EH (cell line): ENCODE data around the gene DSP.

Experiments
- DNase-seq: peaks from one replicate; pipeline ENCODE4 v3.0.0-alpha.2; 2015; ENCODE audit warnings: low read depth

The DSP gene

GRCh38 chr6:7559651-7560385, 18.3 kb downstream of the DSP start:
- no peak for DNase-seq

- DNase-seq, result no peak
Observed at GRCh38 chr6:7561153-7561964, 19.9 kb downstream of the DSP start.

- DNase-seq, result no peak
Observed at GRCh38 chr6:7562769-7563168, 21.3 kb downstream of the DSP start.

- peak; percentile 32 for DNase-seq
Observed at GRCh38 chr6:7566107-7566506, 24.6 kb downstream of the DSP start.

- no peak for DNase-seq
Observed at GRCh38 chr6:7566617-7567173, 25.2 kb downstream of the DSP start.

- DNase-seq, result peak; percentile 81
Observed at GRCh38 chr6:7568021-7568420, 26.6 kb downstream of the DSP start.

- DNase-seq, result no peak
Observed at GRCh38 chr6:7569082-7569481, 27.6 kb downstream of the DSP start.

GRCh38 chr6:7572213-7572943, 30.9 kb downstream of the DSP start:
- no peak for DNase-seq

- DNase-seq, result no peak
Observed at GRCh38 chr6:7574500-7574899, 33.0 kb downstream of the DSP start.

GRCh38 chr6:7578516-7578915, 37.0 kb downstream of the DSP start:
- no peak for DNase-seq

GRCh38 chr6:7578931-7579330, 37.5 kb downstream of the DSP start:
- DNase-seq, result no peak

GRCh38 chr6:7579851-7580250, 38.4 kb downstream of the DSP start:
- DNase-seq, result no peak

- DNase-seq, result no peak
Observed at GRCh38 chr6:7580537-7580926, 39.1 kb downstream of the DSP start.

- DNase-seq, result no peak
Observed at GRCh38 chr6:7580927-7581618, 39.6 kb downstream of the DSP start.

GRCh38 chr6:7585287-7585930, 43.9 kb downstream of the DSP start:
- DNase-seq, result no peak

GRCh38 chr6:7587631-7588100, 46.2 kb downstream of the DSP start:
- DNase-seq, result peak; percentile 83

GRCh38 chr6:7588506-7588905, 47.0 kb downstream of the DSP start:
- no peak for DNase-seq

- no peak for DNase-seq
Observed at GRCh38 chr6:7589221-7589620, 47.8 kb downstream of the DSP start.

GRCh38 chr6:7589949-7590917, 48.8 kb downstream of the DSP start, which contains the start of gene SNRNP48:
TSS of gene SNRNP48 (plus strand) at chr6:7590198. CDS start at chr6:7590258, 60 bp downstream.
- peak; percentile 94 for DNase-seq

GRCh38 chr6:7590918-7591302, 49.4 kb downstream of the DSP start:
- peak; percentile 48 for DNase-seq
